ENCODE results near the gene KLLN.
"Not testable (repeated sequence)": the region's sequence is repeated elsewhere in the genome, so short reads cannot be mapped to it uniquely, and the experiment has no call there.

Gene KLLN

GRCh38 chr10:87841186-87841585 is 22.1 kb downstream of the KLLN start:
- no peak for DNase-seq (ENCODE audit: low read depth)
- no peak overlapping the region for H3K4me3 ChIP-seq (ENCODE audit: low read depth, low read length)
- TF ChIP-seq CTCF (IDR thresholded peaks at IDR 0.05; ENCODE audit: control insufficient read depth, extremely low read depth, insufficient read depth) = no peak

GRCh38 chr10:87838650-87839049 is 24.7 kb downstream of the KLLN start:
- no peak for DNase-seq (ENCODE audit: low read depth)
- no peak for TF ChIP-seq CTCF (IDR thresholded peaks at IDR 0.05; ENCODE audit: control insufficient read depth, extremely low read depth, insufficient read depth)
- no peak overlapping the region for H3K4me3 ChIP-seq (ENCODE audit: low read depth, low read length)

GRCh38 chr10:87837445-87837844 is 25.9 kb downstream of the KLLN start:
- TF ChIP-seq CTCF (IDR thresholded peaks at IDR 0.05; ENCODE audit: control insufficient read depth, extremely low read depth, insufficient read depth) = no peak
- no peak overlapping the region for H3K4me3 ChIP-seq (ENCODE audit: low read depth, low read length)
- no peak for DNase-seq (ENCODE audit: low read depth)

GRCh38 chr10:87836098-87836497 is 27.2 kb downstream of the KLLN start:
- no peak for TF ChIP-seq CTCF (IDR thresholded peaks at IDR 0.05; ENCODE audit: control insufficient read depth, extremely low read depth, insufficient read depth)
- DNase-seq (ENCODE audit: low read depth) = no peak
- H3K4me3 ChIP-seq (ENCODE audit: low read depth, low read length) = no peak overlapping the region

GRCh38 chr10:87829986-87830729 is 33.2 kb downstream of the KLLN start:
- DNase-seq (ENCODE audit: low read depth) = no peak
- H3K4me3 ChIP-seq (ENCODE audit: low read depth, low read length) = no peak overlapping the region
- no peak for TF ChIP-seq CTCF (IDR thresholded peaks at IDR 0.05; ENCODE audit: control insufficient read depth, extremely low read depth, insufficient read depth)

GRCh38 chr10:87829051-87829450 is 34.3 kb downstream of the KLLN start:
- DNase-seq (ENCODE audit: low read depth); H3K4me3 ChIP-seq (ENCODE audit: low read depth, low read length): not testable (repeated sequence)

GRCh38 chr10:87827681-87828080 is 35.7 kb downstream of the KLLN start:
- TF ChIP-seq CTCF (IDR thresholded peaks at IDR 0.05; ENCODE audit: control insufficient read depth, extremely low read depth, insufficient read depth) = no peak
- H3K4me3 ChIP-seq (ENCODE audit: low read depth, low read length) = no peak overlapping the region
- DNase-seq (ENCODE audit: low read depth) = no peak
